Frontal cortex (tissue), 4 donors: Measurements from ENCODE around the gene GCK. TPM values are rescaled to one million over a fixed set of nuclear protein-coding genes. Genes with fewer than 3 reads are reported as not detected.

Experiments used
- DNase-seq, 2 donors: peaks; one replicate each; pipeline ENCODE4 v3.0.0; 2012; ENCODE audit warnings: low spot score in 2 of 2
- FAIRE-seq: peaks from 2 replicates; lab custom pipeline; 2012; peaks lifted over from hg19 to GRCh38; lab: Jason Lieb, UNC
- small RNA-seq: library from RNA; depleted of rRNA; stranded (forward); fragments of <200 nt; gene quantifications from one replicate; pipeline ENCODE3, GENCODE V24; 2014
- total RNA-seq: library from RNA; depleted of rRNA; stranded (reverse); fragments of >200 nt; gene quantifications from one replicate; pipeline ENCODE4 v1.2.3, GENCODE V29; 2014
- donor health status: control.
- donor health status: control.
- donor health status: control.

The GCK gene
- total RNA-seq, 1 donor from 2014 or later = 6.5 TPM

- DNase-seq (no peak), FAIRE-seq (no peak)
These were observed 87.8 kb downstream of the GCK start for GRCh38 chr7:44101303-44101965.

GRCh38 chr7:44100458-44101302, 88.6 kb downstream of the GCK start:
- no peak for FAIRE-seq
- DNase-seq = no peak

GRCh38 chr7:44099669-44100068, 89.6 kb downstream of the GCK start:
- FAIRE-seq = no peak
- DNase-seq = no peak

GRCh38 chr7:44098092-44099068, 90.9 kb downstream of the GCK start:
- no peak for FAIRE-seq
- DNase-seq = no peak

- no peak for FAIRE-seq
- DNase-seq = no peak
These were observed 91.9 kb downstream of the GCK start for GRCh38 chr7:44097064-44097932.

DNA sequence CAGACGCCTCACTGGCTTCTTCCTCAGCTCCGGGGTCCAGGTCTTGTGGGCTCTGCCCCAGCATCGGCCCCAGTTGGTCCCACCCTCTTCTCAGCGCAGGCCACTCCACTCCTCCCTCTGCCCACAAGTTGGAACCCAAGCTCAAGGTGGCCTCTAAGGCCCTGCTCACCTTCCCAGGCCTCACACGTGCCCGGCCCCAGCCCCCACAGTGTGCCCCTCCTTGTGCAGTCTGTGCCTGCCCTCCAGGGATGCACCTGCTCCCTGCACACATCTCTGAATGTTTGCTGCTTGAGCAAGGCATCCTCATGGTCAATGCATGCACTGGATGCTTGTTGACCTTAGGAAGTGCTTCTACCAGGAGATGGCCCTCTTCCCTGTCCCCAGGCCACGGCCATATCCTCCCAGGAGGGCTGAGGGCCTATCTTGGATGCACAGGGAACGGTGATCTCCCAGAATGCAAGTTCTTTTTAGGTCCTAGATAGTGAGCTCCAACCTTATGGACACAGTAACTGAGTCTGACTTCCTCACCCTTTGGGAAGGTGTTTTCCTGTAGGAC, 92.8 kb downstream of the GCK start:
- FAIRE-seq (no peak), DNase-seq (no peak)

DNA sequence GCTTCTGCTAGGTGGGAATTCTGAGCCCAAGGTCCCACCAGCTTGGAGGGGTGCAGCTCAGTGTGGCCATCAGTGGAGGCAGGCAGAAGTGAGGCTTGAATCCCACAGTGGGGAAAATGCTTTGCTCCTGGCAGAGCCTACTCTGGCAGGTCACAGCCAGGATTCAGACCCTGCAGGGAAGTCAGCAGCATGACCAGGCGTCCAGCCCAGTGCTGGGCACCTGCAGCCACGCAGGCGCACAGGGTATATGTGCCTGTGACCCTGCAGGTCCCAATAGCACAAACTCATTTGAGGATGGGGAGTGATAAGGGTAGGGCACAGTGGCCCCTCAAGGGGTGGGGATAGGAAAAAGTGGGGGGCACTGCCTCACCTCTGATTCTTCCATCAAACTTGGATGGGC, 93.5 kb downstream of the GCK start:
- DNase-seq = no peak
- no peak for FAIRE-seq

- no peak for FAIRE-seq
- DNase-seq = no peak
These were observed 94.2 kb downstream of the GCK start for GRCh38 chr7:44094883-44095592.

- FAIRE-seq = no peak
- DNase-seq = no peak
These were observed 94.9 kb downstream of the GCK start for GRCh38 chr7:44094365-44094764.

Small RNA genes lying within 50 kb of the gene (small RNA-seq; reads per million reads assigned to genes)
- gene RNA5SP230 = not detected

Other genes with a start within 250 kb of the GCK start
- not detected for gene SPDYE1, start 191.5 kb downstream of the GCK start, total RNA-seq
- 48.1 TPM for gene DBNL, start 144.7 kb downstream of the GCK start, total RNA-seq
- gene PGAM2, start 123.9 kb downstream of the GCK start, total RNA-seq = 4.5 TPM
- gene POLM, start 106.9 kb downstream of the GCK start, total RNA-seq = 3.7 TPM
- gene AEBP1, start 85.1 kb downstream of the GCK start, total RNA-seq = 4.1 TPM
- 46.1 TPM for gene POLD2, start 65.9 kb downstream of the GCK start, total RNA-seq
- 1.6 TPM for gene MYL7, start 48.1 kb downstream of the GCK start, total RNA-seq
- 53.0 TPM for gene YKT6, start 11.5 kb upstream of the GCK start, total RNA-seq
- gene CAMK2B, start 136.2 kb upstream of the GCK start, total RNA-seq = 99.5 TPM